Measurements from ENCODE around the gene GARNL3.

GARNL3 gene

DNA sequence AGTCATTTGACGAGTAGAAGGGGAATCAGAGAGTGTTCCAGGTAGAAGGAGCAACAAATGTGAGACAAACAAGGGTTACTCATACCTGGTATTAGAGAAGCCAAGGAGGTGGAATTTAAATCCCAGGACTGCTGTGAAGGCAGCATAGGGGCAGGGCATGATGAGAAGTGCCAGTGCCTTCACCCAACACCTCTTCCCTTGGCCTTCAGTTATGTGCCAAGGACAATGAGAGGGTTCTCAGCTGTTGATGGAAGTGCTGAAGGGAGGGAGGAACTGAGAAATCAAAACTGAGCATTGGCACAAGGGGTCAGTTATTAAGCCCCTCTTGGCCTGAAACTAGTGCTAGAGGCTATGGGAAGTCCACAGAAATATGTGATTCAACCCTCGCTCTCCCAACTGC is 50.3 kb downstream of the GARNL3 start:
- DNase-seq: no peak

- DNase-seq: no peak
Measured at GRCh38 chr9:127316586-127317323, 52.2 kb downstream of the GARNL3 start.

DNA sequence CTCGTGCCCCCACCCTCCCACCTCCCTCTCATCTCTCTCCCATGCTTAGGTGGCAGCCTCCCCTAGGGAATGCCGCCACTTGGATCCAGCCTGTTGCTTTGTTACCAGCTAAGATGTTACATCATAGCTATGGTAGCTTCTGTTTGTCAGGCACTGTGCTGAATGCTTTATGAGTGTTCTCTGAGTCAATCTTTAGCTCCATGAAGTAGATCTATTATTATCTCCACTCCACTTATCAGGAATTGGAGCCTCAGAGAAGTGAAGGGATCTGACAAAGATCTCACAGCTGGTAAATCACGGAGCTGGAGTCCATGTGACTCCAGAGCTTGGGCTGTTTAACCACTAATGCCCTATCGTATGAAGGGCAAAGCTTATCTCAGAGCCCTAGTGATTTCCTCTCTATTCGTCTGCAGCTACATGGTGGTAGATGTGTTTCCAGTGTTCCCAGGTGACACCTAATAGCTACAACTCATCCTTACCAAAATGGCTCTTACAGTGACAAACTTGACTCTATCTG is 54.1 kb downstream of the GARNL3 start:
- DNase-seq: peak; percentile 39

DNA sequence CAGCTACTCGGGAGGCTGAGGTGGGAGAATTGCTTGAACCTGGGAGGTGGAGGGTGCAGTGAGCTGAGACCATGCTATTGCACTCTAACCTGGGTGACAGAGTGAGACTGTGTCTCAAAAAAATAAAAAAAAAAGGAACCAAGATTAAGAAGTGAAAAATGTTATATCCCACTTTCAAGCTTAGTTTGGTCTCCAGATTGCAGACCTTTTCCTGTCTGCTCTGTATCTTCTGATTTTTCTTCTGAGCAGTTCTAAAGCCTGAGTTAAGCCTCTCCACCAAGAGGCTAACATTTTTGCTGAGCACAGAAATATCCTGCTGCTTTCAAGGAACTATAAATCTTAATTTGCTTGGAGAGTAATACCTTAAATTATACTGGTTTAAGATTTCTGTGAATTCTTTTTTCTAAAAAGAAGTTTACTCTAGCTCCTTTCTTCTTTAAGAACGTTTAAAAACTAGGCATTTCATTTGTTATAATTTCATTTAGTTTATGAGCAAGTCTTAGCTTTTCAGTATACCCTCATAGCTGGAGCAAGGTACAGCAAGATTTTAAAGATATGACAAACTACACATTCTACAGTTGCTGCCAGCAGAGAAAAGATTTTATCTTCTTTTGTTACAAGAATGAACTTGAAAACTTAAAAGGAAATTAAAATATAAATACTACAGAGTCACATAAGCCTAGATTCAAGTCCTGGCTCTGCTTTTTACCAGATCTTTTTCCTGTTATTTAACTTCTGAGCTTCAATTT is 55.0 kb downstream of the GARNL3 start:
- DNase-seq: no peak

DNA sequence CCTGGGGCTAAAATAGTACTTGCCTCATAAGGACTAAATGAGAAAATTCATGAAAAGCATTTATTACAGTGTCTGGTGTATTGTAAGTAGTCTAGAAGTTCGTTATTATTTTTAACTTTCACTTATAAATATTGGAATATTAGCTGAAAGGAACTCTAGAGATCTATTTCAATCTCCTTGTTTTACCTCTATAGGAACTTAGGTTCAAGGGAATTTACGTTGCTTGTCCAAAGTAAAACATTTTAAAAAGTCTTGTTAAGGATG is 55.5 kb downstream of the GARNL3 start:
- DNase-seq: no peak

DNA sequence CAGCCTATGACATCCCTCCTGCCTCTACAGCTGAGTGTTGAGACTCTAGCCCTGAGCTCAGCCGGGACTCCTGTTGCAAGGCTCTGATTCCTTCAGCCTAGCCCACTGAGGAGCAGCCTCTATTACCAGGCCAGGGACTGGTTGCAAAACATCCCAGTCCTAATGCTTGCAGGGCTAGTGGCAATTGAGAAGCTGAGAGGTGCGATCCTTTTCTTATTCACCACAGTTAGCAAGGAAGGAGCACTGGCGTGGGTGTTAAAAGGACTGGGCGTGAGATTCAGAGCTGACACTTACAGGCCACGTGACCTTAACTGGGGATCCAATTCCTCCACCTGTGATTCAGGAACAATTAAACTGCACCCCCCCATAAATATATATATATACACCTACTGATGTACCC is 58.8 kb downstream of the GARNL3 start:
- DNase-seq: no peak

DNA sequence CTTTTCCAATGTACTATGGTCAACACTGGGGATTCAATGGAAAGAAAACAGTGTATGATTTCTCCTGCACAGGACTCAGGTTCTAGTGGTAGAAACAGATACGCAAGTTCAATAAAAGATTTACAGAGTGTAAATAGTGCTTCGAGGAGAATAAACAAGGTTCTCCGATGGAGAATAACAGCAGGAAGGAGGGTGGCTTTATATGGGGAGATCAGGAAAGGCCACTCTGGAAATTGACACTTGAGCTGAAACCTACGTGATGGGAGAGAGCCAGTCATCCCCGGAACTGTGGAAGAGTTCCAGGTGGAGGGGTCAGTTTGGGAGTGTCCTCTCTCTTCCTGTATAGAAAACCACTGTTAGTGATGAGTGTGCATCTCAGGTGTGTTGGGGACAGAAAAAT is 65.9 kb downstream of the GARNL3 start:
- no peak for DNase-seq

- no peak for DNase-seq
Measured at GRCh38 chr9:127333221-127334064, 68.9 kb downstream of the GARNL3 start.

GRCh38 chr9:127334725-127335124 is 70.2 kb downstream of the GARNL3 start:
- DNase-seq: no peak

DNA sequence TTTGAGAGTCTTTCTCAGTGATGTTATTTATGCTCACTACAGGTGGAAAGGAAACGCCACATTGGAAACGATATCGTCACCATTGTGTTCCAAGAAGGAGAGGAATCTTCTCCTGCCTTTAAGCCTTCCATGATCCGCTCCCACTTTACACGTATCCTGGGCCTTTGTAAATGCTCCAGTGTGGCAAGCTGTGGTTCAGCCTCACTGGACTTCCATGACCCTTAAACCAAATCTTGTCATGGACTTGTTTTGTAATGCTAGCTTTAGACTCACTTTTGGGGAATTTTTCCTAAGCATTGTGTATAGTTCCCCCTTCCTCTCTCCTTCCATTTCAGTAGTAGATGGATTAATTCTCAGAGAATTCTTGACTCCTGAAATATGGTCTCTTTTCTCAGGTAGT is 71.5 kb downstream of the GARNL3 start:
- no peak for DNase-seq

DNA sequence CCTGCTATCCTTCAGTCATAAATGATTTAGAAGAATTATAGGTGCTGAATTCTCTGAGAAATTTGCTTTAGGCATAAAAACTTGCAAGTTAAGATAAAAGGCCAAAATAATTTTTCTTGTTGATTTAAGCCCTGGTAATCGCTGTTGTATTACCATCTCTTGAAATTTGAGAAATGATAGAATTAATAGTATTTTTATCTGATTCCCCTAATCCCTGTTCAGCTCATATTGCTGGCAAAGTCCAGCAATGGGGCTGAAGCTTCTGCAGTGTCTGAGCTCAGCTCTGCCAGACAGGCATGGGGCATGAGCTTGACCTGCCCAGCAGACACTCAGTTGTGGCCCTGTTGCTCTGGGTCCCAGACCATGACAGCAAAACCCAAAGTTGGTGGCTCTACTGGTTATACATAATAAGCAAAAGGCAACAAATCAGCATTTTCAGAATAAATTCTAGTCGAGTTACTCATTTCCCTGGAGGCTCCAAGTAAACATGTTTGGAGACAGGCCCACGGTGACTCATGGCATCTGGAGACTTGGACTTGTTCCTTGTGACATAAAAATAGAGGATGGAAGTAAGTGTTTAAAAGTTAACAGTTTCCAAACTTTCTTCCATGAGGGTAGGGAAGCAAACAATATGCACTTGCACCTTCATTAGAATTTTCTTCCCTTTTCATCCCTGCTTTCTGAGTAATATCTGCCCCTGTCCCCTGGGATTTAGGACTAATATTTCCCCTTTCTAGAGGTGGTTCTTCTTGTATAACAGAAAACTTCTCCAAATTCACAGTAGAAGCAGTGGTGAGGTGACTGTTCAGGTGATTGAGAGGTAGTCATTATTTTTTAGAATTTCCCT is 72.2 kb downstream of the GARNL3 start:
- no peak for DNase-seq

GRCh38 chr9:127340721-127341120 is 76.1 kb downstream of the GARNL3 start:
- peak; percentile 13 for DNase-seq

DNA sequence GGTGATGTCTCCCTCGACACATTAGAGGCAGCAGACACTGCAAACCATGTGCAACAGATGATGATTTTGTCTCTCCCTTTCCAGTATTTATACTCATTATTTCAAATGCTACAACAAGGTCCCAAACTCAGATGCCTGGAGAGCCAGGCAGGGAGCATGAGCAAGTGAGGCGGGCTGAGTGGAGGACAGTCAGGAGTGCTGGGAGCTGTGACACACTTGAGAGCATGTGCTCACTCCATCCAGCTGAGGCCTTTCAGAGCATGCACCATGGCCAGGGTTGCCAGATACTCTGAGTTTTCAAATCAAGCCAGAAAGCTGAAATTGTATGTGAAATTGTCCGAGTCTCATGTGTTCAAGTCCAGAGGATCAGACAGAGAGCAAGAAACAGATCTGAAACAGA is 76.6 kb downstream of the GARNL3 start:
- no peak for DNase-seq

DNA sequence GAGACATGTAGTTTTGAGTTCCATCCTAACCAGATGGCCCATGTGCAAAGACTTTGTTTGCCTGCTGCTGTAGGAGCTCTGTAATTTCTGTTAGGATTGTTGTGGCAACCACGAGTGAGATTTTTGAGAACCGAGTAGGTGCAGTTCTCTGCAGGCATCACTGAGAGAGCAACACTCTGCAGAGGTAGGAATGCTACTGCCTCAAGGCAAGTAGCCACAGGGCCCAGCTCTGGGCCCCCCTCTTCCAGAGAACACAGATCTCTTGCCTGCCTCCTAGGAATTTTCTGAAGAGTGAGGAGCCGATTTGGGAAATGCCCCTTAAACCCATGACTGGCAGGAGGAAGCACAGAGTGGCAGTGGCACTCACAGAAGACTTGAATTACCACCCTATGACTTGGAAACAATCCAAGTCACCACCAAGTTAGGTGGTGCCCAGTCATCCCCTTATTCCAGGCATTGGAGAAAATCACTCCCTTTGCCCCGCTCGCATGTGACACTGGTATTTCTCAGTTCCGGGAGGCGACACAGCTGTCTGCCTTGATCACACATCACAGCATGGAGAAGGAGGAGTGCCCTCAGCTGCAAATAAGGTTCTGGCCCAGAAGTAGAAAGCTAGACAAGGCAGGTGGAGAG is 79.9 kb downstream of the GARNL3 start:
- DNase-seq: no peak

- DNase-seq: no peak
Measured at GRCh38 chr9:127345566-127345965, 81.0 kb downstream of the GARNL3 start.

- DNase-seq: no peak
Measured at GRCh38 chr9:127346584-127346983, 82.0 kb downstream of the GARNL3 start.

DNA sequence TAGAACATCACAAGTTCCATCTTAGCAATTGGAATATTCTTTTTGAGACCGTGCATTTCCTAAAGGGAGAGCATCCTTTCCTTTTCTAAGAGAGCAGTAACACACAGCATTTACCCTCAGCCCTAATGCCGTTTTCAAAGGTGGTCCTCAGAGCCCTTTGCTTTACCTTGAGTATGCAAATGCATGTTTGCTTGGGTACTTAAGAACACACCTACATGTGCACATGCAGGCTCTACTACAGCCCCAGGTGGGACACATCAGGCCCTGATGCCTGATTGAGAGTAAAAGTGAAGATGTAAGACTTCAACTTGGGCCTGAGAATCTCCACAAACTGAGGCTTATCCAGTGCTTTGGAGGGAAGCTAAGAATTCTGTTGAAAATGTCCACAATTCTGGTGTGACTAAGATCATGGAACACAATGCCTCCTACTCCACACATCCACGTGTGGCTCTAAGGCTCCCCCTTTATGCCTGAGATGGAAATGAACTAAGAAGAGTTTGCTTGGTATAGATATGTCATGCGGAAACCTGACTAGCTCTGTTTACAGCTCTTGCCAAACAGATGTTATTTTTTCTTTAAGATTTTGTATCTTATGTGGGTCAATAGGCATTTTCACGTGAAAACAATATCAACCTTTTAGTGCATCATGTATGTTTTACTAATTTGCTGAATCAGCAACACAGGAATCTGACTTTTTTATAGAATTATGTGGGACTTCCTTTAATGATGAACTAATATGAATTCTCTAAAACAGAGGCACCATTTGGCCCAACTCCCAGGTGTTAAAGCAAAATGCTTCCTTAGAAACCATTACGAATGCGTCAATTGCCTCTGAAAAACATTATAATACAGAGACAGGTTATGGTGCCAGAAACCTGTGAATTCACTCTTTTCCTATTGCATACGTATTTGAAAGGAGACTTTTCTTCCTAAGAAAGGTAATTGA is 83.5 kb downstream of the GARNL3 start:
- peak; percentile 53 for DNase-seq

- DNase-seq: no peak
Measured at GRCh38 chr9:127349483-127350113, 85.0 kb downstream of the GARNL3 start.

GRCh38 chr9:127351182-127352166 is 86.9 kb downstream of the GARNL3 start:
- peak; percentile 31 for DNase-seq
